ENCODE data around the gene SLC9A2. TPM values are rescaled to one million over a fixed set of nuclear protein-coding genes. Genes with fewer than 3 reads are reported as not detected.

SLC9A2 gene
- total RNA-seq, 2 experiments from 2014 or later: 0.04 to 0.07 TPM

- Mint-ChIP-seq H3K36me3 (ENCODE audit: low read depth) (no peaks in the 10 kb centered on the region), H3K27ac (no peak overlapping the region), H3K4me3 (no peak overlapping the region), H3K4me1 (no peaks in the 10 kb centered on the region), H3K9me3 (ENCODE audit: low read depth) (no peaks in the 10 kb centered on the region), H3K27me3 (peaks cover 4% of the 10 kb centered on the region)
- ATAC-seq (no peak), DNase-seq (no peak)
- CTCF ChIA-PET: interaction anchor here (1.2 to 3.6 kb wide), 2 partner anchors 17 to 120 kb away, joined by 5 to 27 read pairs; partner anchors contain the start of gene SLC9A4
- intact Hi-C loops (cut with DNase I, micrococcal nuclease): no loop called here
- POLR2A ChIA-PET: no interaction called here
These were observed 25.8 kb upstream of the SLC9A2 start for GRCh38 chr2:102593516-102593915.

- peaks cover 5% of the 10 kb centered on the region for H3K27me3 Mint-ChIP-seq
- no peaks in the 10 kb centered on the region for H3K4me1 Mint-ChIP-seq
- no peak overlapping the region for H3K4me3 Mint-ChIP-seq
- H3K9me3 Mint-ChIP-seq (ENCODE audit: low read depth): no peaks in the 10 kb centered on the region
- intact Hi-C loops (cut with DNase I, micrococcal nuclease): no loop called here
- H3K36me3 Mint-ChIP-seq (ENCODE audit: low read depth): no peaks in the 10 kb centered on the region
- ChIA-PET CTCF (interaction anchor here (1.5 to 1.7 kb wide), 2 partner anchors 19 to 122 kb away, joined by 5 to 8 read pairs; partner anchors contain the start of gene SLC9A4), POLR2A (interaction anchor here (0.6 kb wide), 1 partner anchor 43 kb away, joined by 3 read pairs; no protein-coding TSS in a partner anchor)
- ATAC-seq: no peak
- no peak overlapping the region for H3K27ac Mint-ChIP-seq
- DNase-seq: no peak
These were observed 24.8 kb upstream of the SLC9A2 start for GRCh38 chr2:102594445-102595016.

GRCh38 chr2:102597788-102598187, 21.6 kb upstream of the SLC9A2 start:
- Mint-ChIP-seq H3K4me1 (no peaks in the 10 kb centered on the region), H3K9me3 (ENCODE audit: low read depth) (no peaks in the 10 kb centered on the region), H3K27me3 (peaks cover 14% of the 10 kb centered on the region), H3K36me3 (ENCODE audit: low read depth) (no peaks in the 10 kb centered on the region), H3K4me3 (no peak overlapping the region), H3K27ac (no peak overlapping the region)
- DNase-seq (no peak), ATAC-seq (no peak)
- intact Hi-C loops (cut with DNase I, micrococcal nuclease): no loop called here
- POLR2A ChIA-PET: interaction anchor here (0.6 kb wide), 1 partner anchor 264 kb away, joined by 3 read pairs; no protein-coding TSS in a partner anchor
- CTCF ChIA-PET: interaction anchor here (0.6 to 0.9 kb wide), 2 partner anchors 56 to 125 kb away, joined by 3 to 4 read pairs; no protein-coding TSS in a partner anchor

- no peak overlapping the region for H3K27ac Mint-ChIP-seq
- no peaks in the 10 kb centered on the region for H3K4me1 Mint-ChIP-seq
- CTCF ChIA-PET: interaction anchor here (1.1 kb wide), 1 partner anchor 16 kb away, joined by 5 read pairs; no protein-coding TSS in a partner anchor
- H3K36me3 Mint-ChIP-seq (ENCODE audit: low read depth): no peaks in the 10 kb centered on the region
- ATAC-seq (no peak), DNase-seq (no peak)
- intact Hi-C loops (cut with DNase I, micrococcal nuclease): no loop called here
- no peaks in the 10 kb centered on the region for H3K9me3 Mint-ChIP-seq (ENCODE audit: low read depth)
- POLR2A ChIA-PET: no interaction called here
- no peak overlapping the region for H3K4me3 Mint-ChIP-seq
- peaks cover 18% of the 10 kb centered on the region for H3K27me3 Mint-ChIP-seq
These were observed 19.9 kb upstream of the SLC9A2 start for GRCh38 chr2:102599486-102599885.

DNA sequence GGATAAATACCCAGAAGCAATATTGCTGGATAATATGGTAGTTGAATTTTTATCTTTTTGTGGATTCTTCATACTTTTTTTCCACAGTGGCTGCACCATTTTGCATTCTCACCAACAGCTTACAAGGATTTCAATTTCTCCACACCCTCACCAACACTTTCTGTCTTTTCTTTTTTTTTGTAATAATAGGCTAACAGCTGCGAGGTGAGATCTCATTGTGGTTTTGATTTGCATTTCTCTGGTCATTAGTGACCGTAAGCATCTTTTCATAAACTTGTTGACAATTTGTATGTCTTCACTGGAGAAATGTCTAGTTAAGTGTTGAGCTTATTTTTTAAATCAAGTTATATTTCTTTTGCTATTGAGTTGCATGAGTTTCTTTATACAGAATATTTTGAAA, 17.6 kb upstream of the SLC9A2 start:
- intact Hi-C loops (cut with DNase I, micrococcal nuclease): no loop called here
- ChIA-PET CTCF (interaction anchor here (0.6 to 3.6 kb wide), 3 partner anchors 15 to 152 kb away, joined by 3 to 19 read pairs (median 3); no protein-coding TSS in a partner anchor), POLR2A (no interaction called here)
- peaks cover 20% of the 10 kb centered on the region for H3K27me3 Mint-ChIP-seq
- H3K27ac Mint-ChIP-seq: no peak overlapping the region
- no peak overlapping the region for H3K4me3 Mint-ChIP-seq
- no peak for ATAC-seq
- no peak for DNase-seq
- no peaks in the 10 kb centered on the region for H3K9me3 Mint-ChIP-seq (ENCODE audit: low read depth)
- H3K36me3 Mint-ChIP-seq (ENCODE audit: low read depth): no peaks in the 10 kb centered on the region
- no peaks in the 10 kb centered on the region for H3K4me1 Mint-ChIP-seq

DNA sequence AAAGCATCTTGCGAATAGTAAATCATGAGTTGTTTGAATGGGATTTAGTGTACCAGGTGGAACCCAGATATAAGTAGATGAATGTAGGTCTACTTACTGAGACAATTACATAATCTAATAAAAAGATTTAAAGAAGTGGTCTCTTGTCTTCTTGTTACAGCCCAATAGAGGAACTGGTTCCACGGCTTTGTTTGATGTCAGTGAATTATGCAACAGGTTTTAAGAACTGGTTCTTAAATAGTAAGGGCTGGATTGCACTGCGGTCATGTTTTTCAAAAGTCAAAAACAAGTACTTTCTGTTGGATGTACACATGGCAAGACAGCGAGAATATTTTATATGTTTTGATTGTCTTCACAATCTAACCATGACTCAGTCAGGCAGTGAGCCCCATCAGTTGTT, 15.4 kb upstream of the SLC9A2 start:
- CTCF ChIA-PET: interaction anchor here (3.6 kb wide), 1 partner anchor 12 kb away, joined by 19 read pairs; no protein-coding TSS in a partner anchor
- Mint-ChIP-seq H3K9me3 (ENCODE audit: low read depth) (no peaks in the 10 kb centered on the region), H3K27me3 (peaks cover 20% of the 10 kb centered on the region), H3K27ac (no peak overlapping the region), H3K4me1 (no peaks in the 10 kb centered on the region), H3K36me3 (ENCODE audit: low read depth) (no peaks in the 10 kb centered on the region), H3K4me3 (no peak overlapping the region)
- ATAC-seq (no peak), DNase-seq (no peak)
- POLR2A ChIA-PET: no interaction called here
- intact Hi-C loops (cut with DNase I, micrococcal nuclease): no loop called here

GRCh38 chr2:102604769-102605168, 14.6 kb upstream of the SLC9A2 start:
- no peaks in the 10 kb centered on the region for H3K9me3 Mint-ChIP-seq (ENCODE audit: low read depth)
- no peak overlapping the region for H3K4me3 Mint-ChIP-seq
- intact Hi-C loops (cut with DNase I, micrococcal nuclease): no loop called here
- ChIA-PET POLR2A (no interaction called here), CTCF (interaction anchor here (0.9 to 3.6 kb wide), 3 partner anchors 12 to 148 kb away, joined by 3 to 19 read pairs (median 3); no protein-coding TSS in a partner anchor)
- ATAC-seq (no peak), DNase-seq (no peak)
- H3K36me3 Mint-ChIP-seq (ENCODE audit: low read depth): no peaks in the 10 kb centered on the region
- H3K27ac Mint-ChIP-seq: no peak overlapping the region
- H3K27me3 Mint-ChIP-seq: peaks cover 18% of the 10 kb centered on the region
- H3K4me1 Mint-ChIP-seq: no peaks in the 10 kb centered on the region

DNA sequence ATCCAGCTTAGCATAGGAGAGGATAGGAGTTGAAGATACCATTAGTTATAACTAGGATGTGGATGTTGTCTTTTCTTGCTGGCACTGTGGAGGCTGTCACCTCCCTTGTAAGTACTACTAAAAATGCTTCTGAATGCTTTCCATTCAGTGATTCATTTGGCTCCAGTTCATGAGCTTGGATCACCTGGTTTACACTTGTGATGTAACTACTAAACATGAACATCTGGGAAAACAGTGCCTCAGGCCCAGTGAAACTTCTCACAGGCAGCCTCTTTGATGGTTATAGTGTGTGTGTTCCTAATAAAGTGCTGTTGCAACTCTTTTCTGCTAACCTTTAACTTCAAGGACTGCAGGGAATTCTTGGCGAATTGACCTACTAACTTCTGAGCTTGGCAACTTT, 13.0 kb upstream of the SLC9A2 start:
- CTCF ChIA-PET: interaction anchor here (0.6 to 1.0 kb wide), 2 partner anchors 9 to 143 kb away, joined by 3 to 4 read pairs; no protein-coding TSS in a partner anchor
- intact Hi-C loops (cut with DNase I, micrococcal nuclease): no loop called here
- H3K9me3 Mint-ChIP-seq (ENCODE audit: low read depth): no peaks in the 10 kb centered on the region
- POLR2A ChIA-PET: no interaction called here
- no peak for ATAC-seq
- H3K4me1 Mint-ChIP-seq: no peaks in the 10 kb centered on the region
- H3K4me3 Mint-ChIP-seq: no peak overlapping the region
- H3K36me3 Mint-ChIP-seq (ENCODE audit: low read depth): no peaks in the 10 kb centered on the region
- peaks cover 10% of the 10 kb centered on the region for H3K27me3 Mint-ChIP-seq
- H3K27ac Mint-ChIP-seq: no peak overlapping the region
- no peak for DNase-seq

GRCh38 chr2:102615620-102616436, 3.5 kb upstream of the SLC9A2 start:
- ChIA-PET CTCF (interaction anchor here (0.6 to 6.5 kb wide), 36 partner anchors 10 to 343 kb away, joined by 3 to 80 read pairs (median 4); partner anchors contain the start of gene SLC9A4), POLR2A (interaction anchor here (0.6 kb wide), 1 partner anchor 312 kb away, joined by 3 read pairs; no protein-coding TSS in a partner anchor)
- H3K4me1 Mint-ChIP-seq: peaks cover 15% of the 10 kb centered on the region
- ATAC-seq (peak; percentile 86), DNase-seq (peak; percentile 80)
- no peak overlapping the region for H3K4me3 Mint-ChIP-seq
- intact Hi-C loops (cut with DNase I, micrococcal nuclease): loop anchor here (1.0 kb wide), 3 partner anchors 87 to 143 kb away; partner anchors contain the start of gene SLC9A4 (in 2 of the 2)
- H3K27me3 Mint-ChIP-seq: peaks cover 35% of the 10 kb centered on the region
- H3K9me3 Mint-ChIP-seq (ENCODE audit: low read depth): no peaks in the 10 kb centered on the region
- H3K36me3 Mint-ChIP-seq (ENCODE audit: low read depth): no peaks in the 10 kb centered on the region
- no peak overlapping the region for H3K27ac Mint-ChIP-seq

- no peaks in the 10 kb centered on the region for H3K36me3 Mint-ChIP-seq (ENCODE audit: low read depth)
- POLR2A ChIA-PET: no interaction called here
- H3K9me3 Mint-ChIP-seq (ENCODE audit: low read depth): no peaks in the 10 kb centered on the region
- intact Hi-C loops (cut with DNase I, micrococcal nuclease): loop anchor here in 1 of 2 experiments (2.0 kb wide), 1 partner anchor 40 kb away; no protein-coding TSS in a partner anchor
- peak; percentile 73 for DNase-seq
- H3K4me3 Mint-ChIP-seq: peak overlapping the region; percentile 67
- peak; percentile 45 for ATAC-seq
- H3K4me1 Mint-ChIP-seq: peaks cover 15% of the 10 kb centered on the region
- CTCF ChIA-PET: no interaction called here
- peaks cover 50% of the 10 kb centered on the region for H3K27me3 Mint-ChIP-seq
- no peak overlapping the region for H3K27ac Mint-ChIP-seq
These were observed 620 bp upstream of the SLC9A2 start for GRCh38 chr2:102618452-102619413.

Measured in activated CD4-positive, alpha-beta T cell treated with anti-CD3 and anti-CD28 coated beads for 36 hours (primary cell).